Spleen (tissue), 11 donors: ENCODE measurements around the gene CACNA2D3. TPM values are rescaled to one million over a fixed set of nuclear protein-coding genes. Genes with fewer than 3 reads are reported as not detected.

Experiments used
- DNase-seq: peaks from one replicate; pipeline ENCODE4 v3.0.0-alpha.2; 2020
- H3K27ac ChIP-seq, 8 donors: fragments of 200-600 bp; sonication (generic) in 7 of 8; 1 replicate in 4 of 8; 2 replicates in 4 of 8; pipeline versions ENCODE4 v1.5.0 to v1.8.0; 2016 to 2021; ENCODE audit warnings: inconsistent platforms in 4 of 8, mild to moderate bottlenecking in 4 of 8, moderate library complexity in 1 of 8
- H3K27me3 ChIP-seq, 7 donors: fragments of 200-600 bp; sonication (generic) in 6 of 7; replicated peaks in 1 of 7; 1 replicate in 4 of 7; 2 replicates in 3 of 7; pipeline versions ENCODE4 v1.5.0 to v1.8.0; 2016 to 2021; ENCODE audit warnings: inconsistent platforms in 3 of 7, mild to moderate bottlenecking in 1 of 7
- H3K36me3 ChIP-seq, 6 donors: fragments of 200-600 bp; sonication (generic) in 5 of 6; 1 replicate in 4 of 6; 2 replicates in 2 of 6; pipeline versions ENCODE4 v1.5.0 to v1.8.0; 2016 to 2021; ENCODE audit warnings: inconsistent platforms in 2 of 6
- H3K4me1 ChIP-seq, 6 donors: fragments of 200-600 bp; sonication (generic) in 5 of 6; 1 replicate in 3 of 6; 2 replicates in 3 of 6; pipeline versions ENCODE4 v1.5.0 to v1.8.0; 2016 to 2021; ENCODE audit warnings: inconsistent platforms in 3 of 6
- H3K4me3 ChIP-seq, 8 donors: fragments of 200-600 bp; sonication (generic) in 7 of 8; 1 replicate in 4 of 8; 2 replicates in 4 of 8; pipeline versions ENCODE4 v1.5.0 to v1.8.0; 2016 to 2021; ENCODE audit warnings: inconsistent platforms in 4 of 8, mild to moderate bottlenecking in 4 of 8, moderate library complexity in 2 of 8
- H3K9me3 ChIP-seq, 8 donors: fragments of 200-600 bp; sonication (generic) in 7 of 8; 1 replicate in 4 of 8; 2 replicates in 4 of 8; pipeline versions ENCODE4 v1.5.0 to v1.8.0; 2016 to 2021; ENCODE audit warnings: inconsistent platforms in 4 of 8
- CTCF ChIP-seq, 11 experiments: fragments of 200-600 bp in 7 of 11; fragments of 450-650 bp in 4 of 11; sonication (generic) in 4 of 11; IDR thresholded peaks in 8 of 11; conservative IDR thresholded peaks in 3 of 11; 1 replicate in 7 of 11; 2 replicates in 4 of 11; pipeline versions ENCODE4 v1.4.0 to v1.8.0; 2016 to 2021; ENCODE audit warnings: antibody characterized with exemption in 11 of 11, inconsistent platforms in 4 of 11, mild to moderate bottlenecking in 1 of 11
- POLR2A ChIP-seq, 3 donors: fragments of 450-650 bp; IDR thresholded peaks; one replicate each; pipeline ENCODE4 v1.5.1; 2017; ENCODE audit warnings: antibody characterized with exemption in 3 of 3, mild to moderate bottlenecking in 1 of 3
- POLR2AphosphoS5 ChIP-seq, 3 donors: sonication (generic); formaldehyde crosslinking; IDR thresholded peaks; one replicate each; pipeline ENCODE4 v1.5.1; 2017; ENCODE audit warnings: antibody characterized with exemption in 3 of 3
- WGBS, 5 donors: extraction: QIAGEN DNeasy Blood & Tissue Kit in 3 of 5; methylation state at CpG; one replicate each; pipeline versions ENCODE4 v1.1.5 to v1.1.7; 2013 to 2018; 5-methylcytosine and 5-hydroxymethylcytosine counted together
- intact Hi-C: fragments of 100-400 bp; cut with DNase I; formaldehyde crosslinking; loops from one replicate; pipeline ENCODE4 v1.15.0; 2023; ENCODE audit warnings: low total_unique reads
- polyA plus RNA-seq, 3 donors: library from polyadenylated mRNA; stranded (reverse); fragments of 200-250 nt; gene quantifications; one replicate each; pipeline ENCODE4 v1.2.1, GENCODE V29; 2013
- total RNA-seq, 7 donors: library from RNA; depleted of rRNA in 3 of 7; stranded (reverse); fragments of >200 nt in 3 of 7; fragmentation: NEBNext Ultra II Directional in 4 of 7; extraction: Animal tissue kit (Norgen Biotek cat#: 25700) in 4 of 7; gene quantifications; one replicate each; pipeline versions ENCODE4 v1.1.0 to v1.2.1, GENCODE V29; 2016 to 2021
- donor health status: healthy with polysubstance abuse.
- donor health status: DM: no; HTN: no; CAD: no; lungs with moderate emphysema.
- donor health status: DM: no; HTN: no; CAD: no.
- donor health status: Bipolar disorder and iron deficiency.
- donor health status: healthy.
- donor health status: DM: no; HTN: no; CAD: no.
- donor health status: DM: yes; HTN: yes; CAD: no.

Gene CACNA2D3
- total and polyA plus RNA-seq, 10 donors: 0.83 to 4.9 (median 2.9) TPM

DNA sequence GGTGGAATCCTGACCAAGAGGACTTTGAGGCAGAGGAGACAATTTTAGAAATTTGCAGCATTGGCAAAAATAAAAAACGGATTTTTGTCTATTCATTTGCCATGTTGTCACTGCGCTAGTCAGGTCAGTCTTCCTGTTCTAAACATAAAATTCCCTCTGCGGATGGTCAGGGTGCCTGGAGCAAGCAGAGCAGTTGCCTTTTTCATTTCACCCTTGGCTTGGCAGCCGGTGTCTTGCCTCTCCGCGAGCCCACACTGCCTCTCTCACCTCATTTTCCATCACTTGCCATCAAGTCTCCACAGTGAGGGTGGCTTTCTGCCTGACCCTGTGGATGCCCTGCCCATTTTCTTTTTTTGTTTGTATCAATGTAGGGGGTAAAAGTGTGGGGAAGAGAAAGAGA is 409.4 kb downstream of the CACNA2D3 start:
- Histone ChIP-seq H3K9me3 (peaks cover 1 to 11% (median 8%) of the 10 kb centered on the region in 8 donors), H3K4me1 (no peaks in the 10 kb centered on the region), H3K36me3 (no peaks in the 10 kb centered on the region), H3K4me3 (no peak overlapping the region), H3K27ac (no peak overlapping the region), H3K27me3 (no peaks in the 10 kb centered on the region)
- TF ChIP-seq CTCF (IDR thresholded peaks at IDR 0.05 in 8 of 11, conservative IDR thresholded peaks at IDR 0.05 in 3 of 11) (no peak), POLR2AphosphoS5 (IDR thresholded peaks at IDR 0.05) (no peak), POLR2A (IDR thresholded peaks at IDR 0.05) (no peak)
- DNase-seq: no peak
- 87 to 91% (median 88%) methylated on average over 6 of the region's 6 CpGs for WGBS, 5 donors
- intact Hi-C loops: no loop called here

DNA sequence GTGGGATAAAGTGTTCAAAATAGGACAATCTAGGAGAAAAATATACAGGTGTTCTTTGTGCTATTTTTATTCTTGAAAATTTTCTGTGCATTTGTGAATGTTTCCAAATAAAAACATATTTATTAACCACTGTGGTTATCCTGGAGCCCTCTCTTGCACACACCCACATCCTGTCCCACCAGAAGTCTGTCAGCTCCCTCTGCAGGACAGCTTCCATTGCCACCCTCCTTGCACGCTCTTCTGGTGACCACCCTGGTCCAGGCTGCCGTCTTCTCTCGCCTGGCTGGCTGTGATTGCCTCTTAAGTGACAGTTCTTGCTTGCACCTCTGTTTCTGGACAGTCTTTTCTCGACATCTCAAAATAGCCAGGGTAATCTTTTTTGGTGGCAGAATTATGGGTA is 411.5 kb downstream of the CACNA2D3 start:
- H3K27ac ChIP-seq: no peak overlapping the region
- H3K4me1 ChIP-seq: no peaks in the 10 kb centered on the region
- WGBS, 5 donors: 52 to 66% (median 57%) methylated on average over 4 of the region's 4 CpGs
- H3K36me3 ChIP-seq: no peaks in the 10 kb centered on the region
- DNase-seq: no peak
- H3K9me3 ChIP-seq: no peaks in the 10 kb centered on the region
- H3K4me3 ChIP-seq: no peak overlapping the region
- intact Hi-C loops: no loop called here
- TF ChIP-seq CTCF (IDR thresholded peaks at IDR 0.05 in 8 of 11, conservative IDR thresholded peaks at IDR 0.05 in 3 of 11) (no peak), POLR2AphosphoS5 (IDR thresholded peaks at IDR 0.05) (no peak)
- H3K27me3 ChIP-seq: no peaks in the 10 kb centered on the region

- intact Hi-C loops: no loop called here
- no peak overlapping the region for H3K4me3 ChIP-seq
- no peaks in the 10 kb centered on the region for H3K36me3 ChIP-seq
- no peak for DNase-seq
- H3K27me3 ChIP-seq: no peaks in the 10 kb centered on the region
- no peak overlapping the region for H3K27ac ChIP-seq
- H3K4me1 ChIP-seq: no peaks in the 10 kb centered on the region
- no peak for TF ChIP-seq POLR2A (IDR thresholded peaks at IDR 0.05)
- no peak for TF ChIP-seq CTCF (IDR thresholded peaks at IDR 0.05 in 8 of 11, conservative IDR thresholded peaks at IDR 0.05 in 3 of 11)
- TF ChIP-seq POLR2AphosphoS5 (IDR thresholded peaks at IDR 0.05): no peak
- no peaks in the 10 kb centered on the region for H3K9me3 ChIP-seq
- WGBS, 5 donors: 83 to 97% (median 92%) methylated on average over 1 of the region's 1 CpG
Measured at GRCh38 chr3:54535619-54536018, 413.3 kb downstream of the CACNA2D3 start.

- H3K36me3 ChIP-seq: no peaks in the 10 kb centered on the region
- no peaks in the 10 kb centered on the region for H3K9me3 ChIP-seq
- no peak overlapping the region for H3K27ac ChIP-seq
- H3K4me3 ChIP-seq: no peak overlapping the region
- intact Hi-C loops: no loop called here
- 61 to 89% (median 76%) methylated on average over 2 of the region's 2 CpGs for WGBS, 5 donors
- TF ChIP-seq POLR2AphosphoS5 (IDR thresholded peaks at IDR 0.05) (no peak), CTCF (IDR thresholded peaks at IDR 0.05 in 8 of 11, conservative IDR thresholded peaks at IDR 0.05 in 3 of 11) (no peak), POLR2A (IDR thresholded peaks at IDR 0.05) (no peak)
- H3K27me3 ChIP-seq: no peaks in the 10 kb centered on the region
- H3K4me1 ChIP-seq: no peaks in the 10 kb centered on the region
- no peak for DNase-seq
Measured at GRCh38 chr3:54536450-54536849, 414.1 kb downstream of the CACNA2D3 start.
